RWPE2 (cell line): ENCODE measurements around the gene CDH4.
"Not testable (repeated sequence)": the region's sequence is repeated elsewhere in the genome, so short reads cannot be mapped to it uniquely, and the experiment has no call there.

ENCODE experiments used
- ATAC-seq: fragments of 200-7000 bp; cut with Tn5 transposase; 3 replicates; pipeline ENCODE4 v1.9.1; 2021; ENCODE audit warnings: low read depth
- DNase-seq: peaks from one replicate; pipeline ENCODE4 v3.0.0-alpha.2; 2020; ENCODE audit warnings: low spot score
- H3K27ac ChIP-seq: fragments of 450-650 bp; 2 replicates; pipeline ENCODE4 v1.5.1; 2017; ENCODE audit warnings: mild to moderate bottlenecking; ENCODE audit not compliant: poor library complexity, severe bottlenecking
- H3K27me3 ChIP-seq: fragments of 250-450 bp; sonication (Bioruptor Pico); 2 replicates; pipeline ENCODE4 v1.5.1; 2021; ENCODE audit warnings: mild to moderate bottlenecking, moderate library complexity; ENCODE audit not compliant: insufficient read depth, poor library complexity, severe bottlenecking
- H3K36me3 ChIP-seq: fragments of 250-450 bp; sonication (Bioruptor Pico); 2 replicates; pipeline ENCODE4 v1.5.1; 2020; ENCODE audit warnings: low read depth, mild to moderate bottlenecking, moderate library complexity
- H3K4me1 ChIP-seq: fragments of 250-450 bp; sonication (Bioruptor Pico); 2 replicates; pipeline ENCODE4 v1.5.1; 2021; ENCODE audit warnings: mild to moderate bottlenecking, moderate library complexity; ENCODE audit not compliant: insufficient read depth, poor library complexity, severe bottlenecking
- H3K4me3 ChIP-seq: fragments of 250-450 bp; sonication (Bioruptor Pico); 2 replicates; pipeline ENCODE4 v1.5.1; 2021; ENCODE audit warnings: mild to moderate bottlenecking, moderate library complexity; ENCODE audit not compliant: severe bottlenecking
- H3K9me3 ChIP-seq: fragments of 250-450 bp; sonication (Bioruptor Pico); 2 replicates; pipeline ENCODE4 v1.5.1; 2021; ENCODE audit warnings: mild to moderate bottlenecking, moderate library complexity; ENCODE audit not compliant: severe bottlenecking
- TF ChIP-seq, protein P1 (sequence below): fragments of 450-650 bp; IDR thresholded peaks from one replicate; pipeline ENCODE4 v1.5.1; 2017; ENCODE audit warnings: mild to moderate bottlenecking, moderate library complexity; ENCODE audit not compliant: poor library complexity, severe bottlenecking

Gene CDH4

DNA sequence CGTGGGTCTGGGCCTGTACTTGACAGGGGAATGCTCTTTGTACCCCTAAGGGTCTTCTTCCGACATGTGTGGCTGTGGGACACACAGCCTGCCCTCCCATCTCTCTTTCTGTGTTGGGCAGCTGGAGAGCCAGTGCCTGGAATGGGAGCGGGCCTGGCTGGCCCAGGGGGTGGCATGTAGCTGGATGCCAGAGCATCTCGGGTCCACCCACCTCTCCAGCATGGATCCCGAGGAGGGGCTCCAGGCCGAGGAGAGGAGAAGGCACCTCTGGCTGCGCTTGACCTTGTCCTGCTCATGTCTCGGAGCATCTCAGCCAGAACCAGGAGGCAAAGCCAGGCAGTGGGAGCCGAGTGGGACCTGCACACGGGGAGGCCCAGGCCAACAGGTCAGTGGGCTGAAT lies 16.0 kb downstream of the CDH4 start:
- H3K4me1 ChIP-seq, result no peaks in the 10 kb centered on the region
- H3K27ac ChIP-seq, result no peak overlapping the region
- DNase-seq, result no peak
- no peak; the same call in 2 of the 3 replicates for ATAC-seq
- peaks cover 77% of the 10 kb centered on the region for H3K36me3 ChIP-seq
- H3K27me3 ChIP-seq, result no peaks in the 10 kb centered on the region
- TF ChIP-seq, protein P1, sequence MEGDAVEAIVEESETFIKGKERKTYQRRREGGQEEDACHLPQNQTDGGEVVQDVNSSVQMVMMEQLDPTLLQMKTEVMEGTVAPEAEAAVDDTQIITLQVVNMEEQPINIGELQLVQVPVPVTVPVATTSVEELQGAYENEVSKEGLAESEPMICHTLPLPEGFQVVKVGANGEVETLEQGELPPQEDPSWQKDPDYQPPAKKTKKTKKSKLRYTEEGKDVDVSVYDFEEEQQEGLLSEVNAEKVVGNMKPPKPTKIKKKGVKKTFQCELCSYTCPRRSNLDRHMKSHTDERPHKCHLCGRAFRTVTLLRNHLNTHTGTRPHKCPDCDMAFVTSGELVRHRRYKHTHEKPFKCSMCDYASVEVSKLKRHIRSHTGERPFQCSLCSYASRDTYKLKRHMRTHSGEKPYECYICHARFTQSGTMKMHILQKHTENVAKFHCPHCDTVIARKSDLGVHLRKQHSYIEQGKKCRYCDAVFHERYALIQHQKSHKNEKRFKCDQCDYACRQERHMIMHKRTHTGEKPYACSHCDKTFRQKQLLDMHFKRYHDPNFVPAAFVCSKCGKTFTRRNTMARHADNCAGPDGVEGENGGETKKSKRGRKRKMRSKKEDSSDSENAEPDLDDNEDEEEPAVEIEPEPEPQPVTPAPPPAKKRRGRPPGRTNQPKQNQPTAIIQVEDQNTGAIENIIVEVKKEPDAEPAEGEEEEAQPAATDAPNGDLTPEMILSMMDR, result no peak
- H3K4me3 ChIP-seq, result no peak overlapping the region
- no peaks in the 10 kb centered on the region for H3K9me3 ChIP-seq

DNA sequence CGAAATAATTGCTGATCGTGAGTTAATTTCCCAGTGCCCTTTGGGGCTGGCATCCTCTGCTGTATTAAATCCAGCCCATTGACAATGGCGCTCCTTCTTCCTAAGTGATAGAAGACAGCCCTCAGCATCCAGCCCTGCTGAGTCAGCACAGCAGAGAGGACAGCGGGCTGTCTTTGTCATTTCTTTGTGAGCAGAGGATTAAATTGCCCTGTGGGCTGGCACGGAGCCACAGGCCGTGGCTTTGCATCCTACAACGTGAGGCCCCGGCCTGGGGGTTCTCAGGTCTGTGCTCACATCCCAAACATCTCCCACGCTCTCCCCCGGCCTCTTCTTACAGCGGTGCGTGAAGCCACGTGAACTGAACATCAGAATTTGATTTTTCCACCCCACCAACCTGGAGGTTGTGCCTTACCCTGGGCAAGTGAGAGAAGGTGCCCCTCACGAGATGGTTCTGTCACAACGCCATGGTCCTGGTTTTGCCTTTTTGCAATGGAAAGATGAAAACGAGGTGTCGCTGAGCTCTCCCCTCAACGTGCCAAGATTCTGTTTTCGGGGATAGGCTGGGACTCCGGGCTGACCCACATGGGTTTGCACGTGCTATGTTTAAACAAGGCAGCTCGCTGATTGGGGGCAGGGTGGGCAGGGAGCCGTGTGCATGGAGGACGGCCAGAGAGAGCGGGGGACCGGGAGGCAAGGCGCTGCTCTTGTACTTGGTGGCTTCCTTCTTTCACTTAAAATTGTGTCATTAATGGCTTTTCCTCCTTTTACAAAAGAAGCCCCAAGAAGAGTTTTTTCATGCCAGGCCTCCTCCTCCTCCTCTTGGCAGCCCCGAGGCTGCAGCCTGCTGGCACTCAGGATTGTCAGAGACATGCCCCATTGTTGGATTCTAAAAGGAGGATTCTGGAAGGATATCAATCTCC lies 19.5 kb downstream of the CDH4 start:
- peak; percentile 13; the same call in 1 of the 3 replicates for ATAC-seq
- H3K4me1 ChIP-seq, result no peaks in the 10 kb centered on the region
- H3K36me3 ChIP-seq, result peaks cover 54% of the 10 kb centered on the region
- no peak overlapping the region for H3K27ac ChIP-seq
- H3K27me3 ChIP-seq, result no peaks in the 10 kb centered on the region
- TF ChIP-seq, protein P1, result no peak
- H3K4me3 ChIP-seq, result no peak overlapping the region
- H3K9me3 ChIP-seq, result no peaks in the 10 kb centered on the region
- DNase-seq, result no peak

DNA sequence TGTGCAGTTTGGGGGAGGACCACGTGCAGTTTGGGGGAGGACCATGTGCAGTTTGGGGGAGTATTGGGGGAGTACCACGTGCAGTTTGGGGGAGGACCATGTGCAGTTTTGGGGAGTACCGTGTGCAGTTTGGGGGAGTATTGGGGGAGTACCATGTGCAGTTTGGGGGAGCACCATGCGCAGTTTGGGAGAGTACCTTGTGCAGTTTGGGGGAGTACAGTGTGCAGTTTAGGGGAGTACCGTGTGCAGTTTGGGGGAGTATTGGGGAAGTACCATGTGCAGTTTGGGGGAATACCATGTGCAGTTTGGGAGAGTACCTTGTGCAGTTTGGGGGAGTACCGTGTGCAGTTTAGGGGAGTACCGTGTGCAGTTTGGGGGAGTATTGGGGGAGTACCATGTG lies 21.0 kb downstream of the CDH4 start:
- H3K4me3 ChIP-seq, ATAC-seq, H3K4me1 ChIP-seq, H3K9me3 ChIP-seq, H3K27ac ChIP-seq, DNase-seq, H3K27me3 ChIP-seq: not testable (repeated sequence)
- H3K36me3 ChIP-seq, result peaks cover 44% of the 10 kb centered on the region

DNA sequence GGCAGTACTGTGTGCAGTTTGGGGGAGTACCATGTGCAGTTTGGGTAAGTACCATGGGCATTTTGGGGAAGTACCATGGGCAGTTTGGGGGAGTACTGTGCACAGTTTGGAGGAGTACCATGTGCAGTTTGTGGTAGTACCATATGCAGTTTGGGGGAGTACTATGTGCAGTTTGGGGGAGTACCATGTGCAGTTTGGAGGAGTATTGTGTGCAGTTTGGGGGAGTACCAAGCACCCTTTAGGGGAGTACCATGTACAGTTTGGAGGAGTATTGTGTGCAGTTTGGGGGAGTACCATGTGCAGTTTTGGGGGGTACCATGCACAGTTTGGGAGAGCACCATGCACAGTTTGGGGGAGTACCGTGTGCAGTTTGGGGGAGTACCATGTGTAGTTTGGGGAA lies 21.6 kb downstream of the CDH4 start:
- not testable (repeated sequence) for H3K9me3 ChIP-seq, H3K4me3 ChIP-seq, H3K4me1 ChIP-seq, DNase-seq, H3K27me3 ChIP-seq, ATAC-seq, H3K27ac ChIP-seq
- peaks cover 44% of the 10 kb centered on the region for H3K36me3 ChIP-seq

DNA sequence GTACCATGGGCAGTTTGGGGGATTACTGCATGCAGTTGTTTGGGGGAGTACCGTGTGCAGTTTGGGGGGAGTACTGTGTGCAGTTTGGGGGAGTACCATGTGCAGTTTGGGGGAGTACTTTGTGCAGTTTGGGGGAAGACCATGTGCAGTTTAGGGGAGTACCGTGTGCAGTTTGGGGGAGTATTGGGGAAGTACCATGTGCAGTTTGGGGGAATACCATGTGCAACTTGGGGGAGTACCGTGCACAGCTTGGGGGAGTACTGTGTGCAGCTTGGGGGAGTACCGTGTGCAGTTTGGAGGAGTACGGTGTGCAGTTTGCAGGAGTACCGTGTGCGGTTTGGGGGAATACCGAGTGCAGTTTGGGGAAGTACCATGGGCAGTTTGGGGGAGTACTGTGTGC lies 22.3 kb downstream of the CDH4 start:
- DNase-seq (no peak), ATAC-seq (no peak)
- Histone ChIP-seq H3K4me1 (no peaks in the 10 kb centered on the region), H3K27me3 (no peaks in the 10 kb centered on the region), H3K27ac (no peak overlapping the region), H3K36me3 (peaks cover 37% of the 10 kb centered on the region), H3K9me3 (no peaks in the 10 kb centered on the region), H3K4me3 (no peak overlapping the region)
- TF ChIP-seq, protein P1, result no peak

DNA sequence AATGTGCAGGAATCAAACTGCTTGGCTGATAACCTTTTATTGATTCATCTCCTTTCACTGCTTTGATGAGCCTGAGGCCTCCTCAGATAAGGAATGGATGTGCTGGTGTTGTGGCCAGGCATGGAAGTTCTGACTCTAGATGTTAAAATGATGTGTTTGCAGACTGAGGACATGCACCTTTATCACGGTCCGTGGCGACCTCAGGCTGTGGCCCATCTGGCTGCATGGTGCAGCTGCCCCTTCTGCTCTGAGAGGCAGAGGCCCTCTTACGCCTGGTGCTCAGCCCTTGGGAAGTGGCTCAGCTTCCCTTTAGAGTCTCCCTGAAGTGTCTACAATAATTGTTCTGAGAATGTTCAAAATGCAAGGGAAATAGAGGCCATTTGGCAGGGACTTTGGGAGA lies 26.2 kb downstream of the CDH4 start:
- DNase-seq (no peak), ATAC-seq (no peak)
- Histone ChIP-seq H3K27ac (no peak overlapping the region), H3K27me3 (no peaks in the 10 kb centered on the region), H3K4me1 (no peaks in the 10 kb centered on the region), H3K9me3 (no peaks in the 10 kb centered on the region), H3K4me3 (no peak overlapping the region), H3K36me3 (peaks cover 30% of the 10 kb centered on the region)
- TF ChIP-seq, protein P1, result no peak
